HPDE6-E6E7 (cell line): ENCODE results near the gene PRAMEF20.

Experiments
- DNase-seq: peaks from one replicate; pipeline ENCODE4 v3.0.0; 2011; ENCODE audit warnings: missing footprints; ENCODE audit errors: extremely low spot score

Gene PRAMEF20

DNA sequence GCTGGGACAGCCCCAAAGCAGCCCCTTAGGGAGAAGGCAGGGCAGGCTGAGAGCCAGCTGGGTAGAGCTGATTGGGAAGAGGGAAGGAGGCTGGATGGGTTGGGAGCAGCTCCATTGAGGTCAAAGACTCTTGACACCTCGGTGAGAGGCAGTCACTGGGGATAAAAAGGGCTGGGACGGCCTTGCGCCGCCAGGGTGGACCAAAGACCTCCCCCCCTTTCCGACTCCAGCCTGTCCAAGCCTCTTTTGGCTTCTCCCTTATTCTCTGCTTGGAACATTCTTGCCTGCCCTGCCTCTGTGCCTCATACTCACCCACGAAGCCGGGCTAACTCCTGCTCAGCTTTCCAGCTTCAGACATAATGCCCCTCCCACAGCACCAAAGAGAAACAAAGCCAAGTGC lies 52.4 kb downstream of the PRAMEF20 start:
- no peak for DNase-seq

DNA sequence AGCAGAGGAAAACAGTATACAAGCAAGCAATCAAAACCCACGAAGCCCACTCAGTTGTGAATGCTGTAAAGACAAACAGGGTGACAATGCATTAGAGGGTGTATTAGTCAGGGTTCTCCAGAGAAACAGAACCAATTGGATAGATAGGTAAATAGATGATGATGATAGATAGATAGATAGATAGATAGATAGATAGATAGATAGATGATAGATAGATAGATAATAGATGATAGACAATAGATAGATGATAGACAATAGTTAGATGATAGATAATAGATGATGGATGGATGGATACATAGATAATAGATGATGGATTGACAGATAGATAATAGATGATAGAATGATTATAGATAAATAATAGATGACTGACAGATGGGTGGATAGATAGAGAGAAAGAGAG lies 55.3 kb downstream of the PRAMEF20 start:
- DNase-seq = no peak

- no peak for DNase-seq
Observed at GRCh38 chr1:13469343-13469742, 59.1 kb downstream of the PRAMEF20 start.
